Esophagus muscularis mucosa (tissue), 3 donors: Measurements from ENCODE around the gene CYLD.

Source experiments
- POLR2A ChIP-seq: fragments of 450-650 bp; IDR thresholded peaks from one replicate; pipeline ENCODE4 v1.6.1; 2017; ENCODE audit warnings: antibody characterized with exemption, moderate library complexity, mild to moderate bottlenecking, low read depth
- TF ChIP-seq, protein P1 (sequence below), 3 experiments: fragments of 200-600 bp in 2 of 3; fragments of 450-650 bp in 1 of 3; sonication (generic) in 2 of 3; IDR thresholded peaks; one replicate each; pipeline ENCODE4 v1.5.1; 2017 to 2019; ENCODE audit warnings: antibody characterized with exemption in 3 of 3, mild to moderate bottlenecking in 2 of 3, moderate library complexity in 1 of 3

DNA sequence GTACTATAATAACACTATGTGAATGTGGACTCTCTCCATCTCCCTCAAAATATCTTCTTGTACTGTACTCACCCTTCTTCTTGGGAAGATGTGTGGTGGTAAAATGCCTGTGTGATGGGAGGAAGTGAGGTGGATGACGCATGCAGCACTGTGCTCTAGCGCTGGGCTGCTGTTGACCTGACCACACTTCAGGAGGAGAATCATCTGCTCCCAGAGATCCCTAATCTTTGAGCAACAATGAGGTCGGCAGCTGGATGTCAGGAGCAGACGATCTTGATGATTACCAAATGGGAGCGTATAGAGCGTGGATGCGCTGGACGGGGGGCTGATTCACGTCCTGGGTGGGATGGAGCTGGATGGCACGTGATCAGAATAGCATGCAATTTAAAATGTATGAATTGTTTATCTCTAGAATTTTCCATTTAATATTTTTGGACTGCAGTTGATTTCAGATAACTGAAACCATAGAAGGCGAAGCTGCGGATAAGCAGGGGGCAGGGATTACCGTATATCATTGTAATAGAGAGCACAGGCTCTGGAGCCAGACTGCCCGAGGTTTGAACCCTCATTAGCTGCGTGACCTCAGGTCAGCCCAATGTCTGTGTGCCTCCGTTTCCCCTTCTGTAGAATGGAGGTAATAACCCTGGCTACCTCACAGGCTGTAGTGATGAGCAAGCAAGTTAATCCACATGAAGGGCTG, 23.7 kb upstream of the CYLD start:
- TF ChIP-seq, protein P1, sequence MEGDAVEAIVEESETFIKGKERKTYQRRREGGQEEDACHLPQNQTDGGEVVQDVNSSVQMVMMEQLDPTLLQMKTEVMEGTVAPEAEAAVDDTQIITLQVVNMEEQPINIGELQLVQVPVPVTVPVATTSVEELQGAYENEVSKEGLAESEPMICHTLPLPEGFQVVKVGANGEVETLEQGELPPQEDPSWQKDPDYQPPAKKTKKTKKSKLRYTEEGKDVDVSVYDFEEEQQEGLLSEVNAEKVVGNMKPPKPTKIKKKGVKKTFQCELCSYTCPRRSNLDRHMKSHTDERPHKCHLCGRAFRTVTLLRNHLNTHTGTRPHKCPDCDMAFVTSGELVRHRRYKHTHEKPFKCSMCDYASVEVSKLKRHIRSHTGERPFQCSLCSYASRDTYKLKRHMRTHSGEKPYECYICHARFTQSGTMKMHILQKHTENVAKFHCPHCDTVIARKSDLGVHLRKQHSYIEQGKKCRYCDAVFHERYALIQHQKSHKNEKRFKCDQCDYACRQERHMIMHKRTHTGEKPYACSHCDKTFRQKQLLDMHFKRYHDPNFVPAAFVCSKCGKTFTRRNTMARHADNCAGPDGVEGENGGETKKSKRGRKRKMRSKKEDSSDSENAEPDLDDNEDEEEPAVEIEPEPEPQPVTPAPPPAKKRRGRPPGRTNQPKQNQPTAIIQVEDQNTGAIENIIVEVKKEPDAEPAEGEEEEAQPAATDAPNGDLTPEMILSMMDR (IDR thresholded peaks at IDR 0.05), result no peak
- TF ChIP-seq POLR2A, result no peak
